ENCODE data around the gene BCAS3.

DNA sequence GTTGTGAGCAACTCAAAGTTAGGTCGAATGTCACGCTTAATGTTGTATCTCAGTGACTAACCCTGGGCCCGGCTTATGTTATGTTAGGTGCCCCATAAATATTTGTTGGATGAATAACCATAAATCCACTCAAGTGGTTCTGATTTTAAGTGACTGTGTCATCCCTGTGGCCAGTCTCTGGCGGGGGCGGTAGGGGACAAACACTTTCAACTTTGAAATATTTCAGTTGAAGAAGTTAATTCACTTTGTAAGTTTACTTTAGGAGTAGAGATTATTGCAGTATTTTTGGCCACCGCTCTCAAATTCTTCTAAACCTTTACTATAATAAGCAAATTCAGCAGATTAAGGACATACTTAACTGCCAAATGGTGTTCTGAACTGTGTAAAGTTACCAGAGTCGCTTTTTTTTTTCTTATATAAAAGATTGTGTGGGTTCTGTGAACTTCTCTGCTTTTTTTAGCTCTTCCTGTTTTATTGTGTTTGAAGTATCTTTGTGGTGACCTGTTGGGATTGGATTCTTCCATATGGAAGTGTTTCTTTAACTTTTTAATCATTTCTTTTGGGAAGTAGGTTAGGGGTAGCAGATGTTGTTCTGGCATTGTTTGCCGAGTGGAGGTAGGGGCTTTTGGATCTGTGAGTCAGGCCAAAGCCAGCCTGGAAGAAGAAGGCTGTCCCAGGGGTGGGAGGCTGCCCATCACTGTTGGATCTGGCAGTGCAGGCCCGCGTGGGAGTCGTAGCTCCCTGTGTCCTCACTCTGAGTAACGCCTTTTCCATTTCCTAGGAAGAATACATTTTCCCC lies 660.5 kb downstream of the BCAS3 start:
- TF ChIP-seq CTCF (IDR thresholded peaks at IDR 0.05; ENCODE audit: low read depth, low read length) (no peak), EZH2phosphoT487 (IDR thresholded peaks at IDR 0.05; ENCODE audit: low read depth) (no peak)

Measured in OCI-LY3 (cell line).